Brain microvascular endothelial cell (primary cell): ENCODE data around the gene POLR3GL.
A peak's percentile ranks its signal among the peaks of the same experiment; 100 is the strongest.

ENCODE experiments used
- DNase-seq: peaks from one replicate; pipeline ENCODE4 v3.0.0-alpha.2; 2020
- H3K27ac ChIP-seq: fragments of 250-450 bp; sonication (Bioruptor Pico); 2 replicates; pipeline ENCODE4 v1.5.1; 2020; ENCODE audit warnings: mild to moderate bottlenecking, moderate library complexity
- H3K27me3 ChIP-seq: fragments of 250-450 bp; sonication (Bioruptor Pico); replicated peaks from 2 replicates; pipeline ENCODE4 v1.5.1; 2020; ENCODE audit warnings: mild to moderate bottlenecking
- H3K36me3 ChIP-seq: fragments of 250-450 bp; sonication (Bioruptor Pico); replicated peaks from 2 replicates; pipeline ENCODE4 v1.5.1; 2020; ENCODE audit warnings: mild to moderate bottlenecking
- H3K4me3 ChIP-seq: 2 replicates; pipeline ENCODE4 v1.5.1; 2011; ENCODE audit warnings: low read depth, mild to moderate bottlenecking, control low read depth, low read length, moderate library complexity
- in situ Hi-C: cut with HindIII; loops from 2 replicates; pipeline ENCODE4 v1.10.0; 2017; ENCODE audit warnings: low sequenced_read_pairs, low pct_ligation_motif_present
- TF ChIP-seq, protein P1 (sequence below): IDR thresholded peaks from 2 replicates; pipeline ENCODE4 v1.5.1; 2011; ENCODE audit warnings: low read depth, mild to moderate bottlenecking, moderate library complexity, low read length, control low read depth, inconsistent platforms; ENCODE audit errors: missing control alignments

POLR3GL gene

DNA sequence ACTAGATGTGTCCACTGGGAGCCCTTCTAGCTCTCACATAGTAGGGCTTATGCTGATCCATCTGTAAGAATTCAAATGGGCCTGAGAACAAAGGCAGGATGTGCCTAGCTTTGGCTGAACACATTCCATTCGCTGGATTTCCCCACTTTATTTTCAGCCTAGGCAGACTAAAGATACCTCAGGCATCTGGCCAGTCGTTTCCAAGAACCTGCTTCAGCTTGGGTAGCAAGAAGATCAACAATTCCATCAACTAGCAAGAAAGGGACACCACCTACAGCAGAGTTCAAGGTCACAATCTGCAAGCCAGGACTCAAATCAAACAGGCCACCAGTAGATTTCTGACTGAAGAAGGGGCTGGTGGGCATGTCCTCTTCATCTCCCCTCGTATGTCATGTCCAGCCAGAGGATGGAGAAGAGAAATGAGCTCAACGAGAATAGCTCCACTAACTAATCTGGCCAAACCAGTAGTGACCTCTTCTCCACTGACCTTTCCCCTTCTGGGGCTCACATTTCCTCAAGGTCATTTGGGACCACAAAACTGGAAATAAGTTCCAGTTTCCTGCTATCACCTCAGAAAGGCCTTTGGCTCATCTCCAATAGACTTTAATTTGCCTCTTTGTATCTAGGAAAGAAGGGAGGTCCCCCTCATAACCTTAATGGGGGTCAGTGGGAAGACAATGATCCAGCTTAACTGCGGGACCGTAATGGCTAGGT lies 17.7 kb downstream of the POLR3GL start:
- Histone ChIP-seq H3K4me3 (no peak overlapping the region), H3K36me3 (no peaks in the 10 kb centered on the region), H3K27me3 (no peaks in the 10 kb centered on the region), H3K27ac (no peak overlapping the region)
- TF ChIP-seq, protein P1, sequence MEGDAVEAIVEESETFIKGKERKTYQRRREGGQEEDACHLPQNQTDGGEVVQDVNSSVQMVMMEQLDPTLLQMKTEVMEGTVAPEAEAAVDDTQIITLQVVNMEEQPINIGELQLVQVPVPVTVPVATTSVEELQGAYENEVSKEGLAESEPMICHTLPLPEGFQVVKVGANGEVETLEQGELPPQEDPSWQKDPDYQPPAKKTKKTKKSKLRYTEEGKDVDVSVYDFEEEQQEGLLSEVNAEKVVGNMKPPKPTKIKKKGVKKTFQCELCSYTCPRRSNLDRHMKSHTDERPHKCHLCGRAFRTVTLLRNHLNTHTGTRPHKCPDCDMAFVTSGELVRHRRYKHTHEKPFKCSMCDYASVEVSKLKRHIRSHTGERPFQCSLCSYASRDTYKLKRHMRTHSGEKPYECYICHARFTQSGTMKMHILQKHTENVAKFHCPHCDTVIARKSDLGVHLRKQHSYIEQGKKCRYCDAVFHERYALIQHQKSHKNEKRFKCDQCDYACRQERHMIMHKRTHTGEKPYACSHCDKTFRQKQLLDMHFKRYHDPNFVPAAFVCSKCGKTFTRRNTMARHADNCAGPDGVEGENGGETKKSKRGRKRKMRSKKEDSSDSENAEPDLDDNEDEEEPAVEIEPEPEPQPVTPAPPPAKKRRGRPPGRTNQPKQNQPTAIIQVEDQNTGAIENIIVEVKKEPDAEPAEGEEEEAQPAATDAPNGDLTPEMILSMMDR = no peak
- no peak for DNase-seq
- in situ Hi-C loops = no loop called here

GRCh38 chr1:145983206-145983675 lies 18.8 kb downstream of the POLR3GL start:
- no peaks in the 10 kb centered on the region for H3K36me3 ChIP-seq
- in situ Hi-C loops = no loop called here
- no peak overlapping the region for H3K27ac ChIP-seq
- TF ChIP-seq, protein P1 = no peak
- H3K4me3 ChIP-seq = no peak overlapping the region
- DNase-seq = no peak
- no peaks in the 10 kb centered on the region for H3K27me3 ChIP-seq

DNA sequence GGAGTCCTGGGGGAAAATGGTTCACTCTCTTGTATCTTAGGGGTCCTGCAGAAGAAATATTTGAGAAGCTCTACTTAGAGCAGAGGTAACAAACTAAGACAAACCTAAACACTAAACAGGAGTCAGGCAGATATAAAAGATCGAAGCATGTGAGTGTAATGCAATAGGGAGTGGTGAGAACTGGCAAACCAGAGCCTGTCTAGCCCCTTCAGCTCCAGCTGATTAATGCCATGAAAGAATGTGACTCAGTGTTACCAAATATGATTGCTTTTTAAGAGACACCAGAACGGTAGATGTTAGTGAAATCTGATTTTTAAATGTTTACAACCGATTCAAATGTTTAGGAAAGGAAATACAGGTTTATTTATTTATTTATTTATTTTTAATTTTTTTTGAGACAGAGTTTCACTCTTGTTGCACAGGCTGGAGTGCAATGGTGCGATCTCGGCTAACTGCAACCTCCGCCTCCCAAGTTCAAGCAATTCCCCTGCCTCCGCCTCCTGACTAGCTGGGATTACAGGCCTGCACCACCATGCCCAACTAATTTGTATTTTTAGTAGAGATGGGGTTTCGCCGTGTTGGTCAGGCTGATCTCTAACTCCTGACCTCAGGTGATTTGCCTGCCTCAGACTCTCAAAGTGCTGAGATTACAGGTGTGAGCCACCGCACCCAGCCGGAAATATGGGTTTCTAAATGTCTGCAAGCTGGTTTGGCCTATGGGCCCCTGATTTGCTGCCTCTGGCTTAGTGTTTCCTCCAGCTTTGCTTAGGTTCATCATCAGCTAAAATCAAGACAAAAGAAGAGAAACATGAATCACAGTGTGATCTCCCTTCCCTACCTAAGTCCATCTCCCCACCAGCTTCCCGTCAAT lies 19.7 kb downstream of the POLR3GL start:
- no peak overlapping the region for H3K4me3 ChIP-seq
- no peak overlapping the region for H3K27ac ChIP-seq
- DNase-seq = no peak
- in situ Hi-C loops = no loop called here
- H3K27me3 ChIP-seq = no peaks in the 10 kb centered on the region
- TF ChIP-seq, protein P1 = no peak
- no peaks in the 10 kb centered on the region for H3K36me3 ChIP-seq

- Histone ChIP-seq H3K36me3 (no peaks in the 10 kb centered on the region), H3K27ac (peak overlapping the region; percentile 3), H3K27me3 (no peaks in the 10 kb centered on the region), H3K4me3 (no peak overlapping the region)
- TF ChIP-seq, protein P1 = no peak
- no peak for DNase-seq
- in situ Hi-C loops = no loop called here
Measured at GRCh38 chr1:145985129-145985501, 20.6 kb downstream of the POLR3GL start.

GRCh38 chr1:145985502-145986439 lies 21.3 kb downstream of the POLR3GL start:
- DNase-seq = no peak
- Histone ChIP-seq H3K27ac (peak overlapping the region; percentile 3), H3K4me3 (no peak overlapping the region), H3K27me3 (no peaks in the 10 kb centered on the region), H3K36me3 (no peaks in the 10 kb centered on the region)
- in situ Hi-C loops = no loop called here
- TF ChIP-seq, protein P1 = no peak
